ENCODE results near the gene TBATA.

TBATA gene

GRCh38 chr10:70732569-70732968, 52.6 kb downstream of the TBATA start:
- H3K4me1 Mint-ChIP-seq: peaks cover 24% of the 10 kb centered on the region
- no peaks in the 10 kb centered on the region for H3K9me3 Mint-ChIP-seq
- H3K36me3 Mint-ChIP-seq (ENCODE audit: low read depth): no peaks in the 10 kb centered on the region
- no peak overlapping the region for H3K27ac Mint-ChIP-seq
- no peak for TF ChIP-seq CTCF (IDR thresholded peaks at IDR 0.05; ENCODE audit: unreplicated experiment in 3 of 3)
- H3K27me3 Mint-ChIP-seq (ENCODE audit: low read depth): peaks cover 15% of the 10 kb centered on the region
- no peak overlapping the region for H3K4me3 Mint-ChIP-seq

GRCh38 chr10:70730955-70731354, 54.2 kb downstream of the TBATA start:
- Mint-ChIP-seq H3K4me3 (no peak overlapping the region), H3K36me3 (ENCODE audit: low read depth) (no peaks in the 10 kb centered on the region), H3K27ac (peak overlapping the region in 1 of 3 experiments; percentile 52), H3K27me3 (ENCODE audit: low read depth) (peaks cover 15% of the 10 kb centered on the region), H3K9me3 (no peaks in the 10 kb centered on the region), H3K4me1 (peaks cover 22% of the 10 kb centered on the region)
- no peak for TF ChIP-seq CTCF (IDR thresholded peaks at IDR 0.05; ENCODE audit: unreplicated experiment in 3 of 3)

GRCh38 chr10:70729763-70730357, 55.3 kb downstream of the TBATA start:
- Mint-ChIP-seq H3K4me1 (peaks cover 19% of the 10 kb centered on the region), H3K27ac (no peak overlapping the region), H3K4me3 (no peak overlapping the region), H3K27me3 (ENCODE audit: low read depth) (peaks cover 15% of the 10 kb centered on the region), H3K36me3 (ENCODE audit: low read depth) (no peaks in the 10 kb centered on the region), H3K9me3 (no peaks in the 10 kb centered on the region)
- TF ChIP-seq CTCF (IDR thresholded peaks at IDR 0.05; ENCODE audit: unreplicated experiment in 3 of 3): no peak

GRCh38 chr10:70728328-70728727, 56.8 kb downstream of the TBATA start:
- Mint-ChIP-seq H3K4me3 (no peak overlapping the region), H3K4me1 (peaks cover 19% of the 10 kb centered on the region), H3K27ac (no peak overlapping the region), H3K27me3 (ENCODE audit: low read depth) (peaks cover 15% of the 10 kb centered on the region), H3K36me3 (ENCODE audit: low read depth) (no peaks in the 10 kb centered on the region), H3K9me3 (no peaks in the 10 kb centered on the region)
- TF ChIP-seq CTCF (IDR thresholded peaks at IDR 0.05; ENCODE audit: unreplicated experiment in 3 of 3): no peak

- H3K27ac Mint-ChIP-seq: no peak overlapping the region
- H3K27me3 Mint-ChIP-seq (ENCODE audit: low read depth): peaks cover 8% of the 10 kb centered on the region
- no peak for TF ChIP-seq CTCF (IDR thresholded peaks at IDR 0.05; ENCODE audit: unreplicated experiment in 3 of 3)
- H3K4me1 Mint-ChIP-seq: peaks cover 12% of the 10 kb centered on the region
- no peak overlapping the region for H3K4me3 Mint-ChIP-seq
- H3K36me3 Mint-ChIP-seq (ENCODE audit: low read depth): no peaks in the 10 kb centered on the region
- H3K9me3 Mint-ChIP-seq: no peaks in the 10 kb centered on the region
These were observed 58.2 kb downstream of the TBATA start for GRCh38 chr10:70726909-70727495.

GRCh38 chr10:70723771-70724170, 61.4 kb downstream of the TBATA start:
- TF ChIP-seq CTCF (IDR thresholded peaks at IDR 0.05; ENCODE audit: unreplicated experiment in 3 of 3): no peak
- H3K4me1 Mint-ChIP-seq: no peaks in the 10 kb centered on the region
- H3K9me3 Mint-ChIP-seq: no peaks in the 10 kb centered on the region
- H3K36me3 Mint-ChIP-seq (ENCODE audit: low read depth): no peaks in the 10 kb centered on the region
- H3K27me3 Mint-ChIP-seq (ENCODE audit: low read depth): peaks cover 3% of the 10 kb centered on the region
- H3K27ac Mint-ChIP-seq: no peak overlapping the region
- H3K4me3 Mint-ChIP-seq: no peak overlapping the region

Measured in nephron (organoid).